CD4-positive, alpha-beta T cell treated with Interleukin-15 for 4 hours (primary cell): ENCODE data around the gene TRIM63.

Experiments
- DNase-seq: peaks from one replicate; pipeline ENCODE4 v3.0.0-alpha.2; 2020; ENCODE audit warnings: low spot score

TRIM63 gene

GRCh38 chr1:26057189-26057588, 10.2 kb downstream of the TRIM63 start:
- no peak for DNase-seq

DNA sequence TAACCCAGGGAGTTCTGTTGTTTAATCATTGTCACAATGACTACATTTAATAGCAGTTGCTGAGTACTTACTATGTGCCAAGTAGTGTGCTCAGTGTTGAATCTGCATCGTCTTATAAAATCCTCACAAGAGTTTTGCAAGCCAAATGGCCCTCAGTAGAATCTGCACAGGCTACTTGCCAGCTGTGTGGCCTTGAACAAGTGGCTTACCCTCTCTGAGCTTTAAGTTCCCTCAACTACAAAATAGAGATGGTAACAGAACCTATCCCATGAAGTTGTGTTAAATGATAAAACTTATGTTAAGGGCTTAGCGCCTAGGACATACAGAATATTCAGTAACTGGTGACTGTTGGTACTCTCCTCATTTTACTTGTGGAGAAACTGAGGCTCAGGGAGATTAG, 12.4 kb downstream of the TRIM63 start:
- no peak for DNase-seq

GRCh38 chr1:26053718-26054560, 13.5 kb downstream of the TRIM63 start:
- DNase-seq = no peak

- no peak for DNase-seq
These were observed 17.2 kb downstream of the TRIM63 start for GRCh38 chr1:26050248-26050640.

GRCh38 chr1:26049531-26050247, 17.7 kb downstream of the TRIM63 start:
- no peak for DNase-seq

DNA sequence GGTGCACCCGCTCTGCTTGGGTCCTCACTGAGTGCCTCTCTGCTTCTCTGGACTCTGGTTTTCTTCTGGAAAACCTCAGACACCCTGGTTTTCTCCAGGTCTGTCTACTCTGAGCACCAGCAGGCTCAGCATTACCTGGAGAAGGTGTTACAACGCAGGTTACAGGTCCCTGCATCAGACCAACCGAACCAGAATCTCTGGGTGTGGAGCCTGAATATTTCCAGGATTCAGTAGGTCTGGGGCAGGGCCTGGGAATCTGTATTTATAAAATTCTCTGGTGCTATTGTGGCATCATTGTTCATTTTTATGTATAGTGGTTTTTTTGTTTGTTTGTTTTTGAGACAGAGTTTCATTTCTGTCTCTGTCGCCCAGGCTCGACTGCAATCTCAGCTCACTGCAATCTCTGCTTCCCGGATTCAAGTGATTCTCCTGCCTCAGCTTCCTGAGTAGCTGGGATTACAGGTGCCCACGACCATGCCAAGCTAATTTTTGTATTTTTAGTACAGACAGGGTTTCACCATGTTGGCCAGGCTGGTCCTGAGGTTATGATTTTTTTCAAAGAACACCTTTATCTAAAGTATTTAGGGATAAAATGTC, 20.1 kb downstream of the TRIM63 start:
- no peak for DNase-seq

DNA sequence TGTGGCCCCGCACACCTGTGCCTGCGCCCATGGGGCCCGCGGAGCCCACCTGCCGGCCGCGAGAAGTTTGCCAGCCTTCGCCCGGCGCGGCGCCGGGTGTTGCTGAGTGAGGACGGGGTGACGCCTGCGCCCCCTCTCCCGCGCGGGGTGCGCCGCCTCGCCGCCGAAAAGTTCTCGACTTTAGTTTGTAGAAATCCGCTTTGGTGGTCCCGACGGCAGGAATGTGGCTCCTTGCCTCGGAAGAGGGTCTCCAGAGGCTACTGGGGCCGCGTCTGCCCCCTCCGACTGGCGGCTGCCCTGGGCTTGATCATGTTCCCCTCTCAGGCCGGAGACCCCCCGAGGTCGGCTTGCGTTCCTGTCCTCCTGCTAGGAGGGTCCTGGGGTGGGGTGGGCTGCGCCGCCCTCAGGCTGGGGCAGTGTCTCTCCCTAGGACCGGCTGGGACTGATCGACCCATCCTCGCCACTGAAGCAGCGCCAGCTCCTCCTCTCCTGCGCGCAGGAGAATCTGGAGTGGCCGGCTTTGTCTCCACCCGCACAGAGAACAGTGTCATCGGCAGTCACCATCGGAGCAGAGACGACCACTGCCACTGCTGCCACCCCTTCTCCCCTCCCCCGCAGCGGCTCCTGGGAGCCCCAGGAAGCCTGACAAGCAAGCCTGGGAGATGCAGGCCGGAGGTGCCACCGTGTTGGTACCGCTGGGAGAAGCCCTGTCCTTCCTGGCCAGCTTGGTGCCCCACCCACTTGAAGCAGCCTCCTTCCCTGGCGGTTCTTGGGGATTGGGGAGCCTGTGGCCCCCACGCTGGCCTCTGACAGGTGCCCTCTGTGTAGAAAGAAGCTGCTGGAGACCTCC, 21.0 kb downstream of the TRIM63 start:
- no peak for DNase-seq

DNA sequence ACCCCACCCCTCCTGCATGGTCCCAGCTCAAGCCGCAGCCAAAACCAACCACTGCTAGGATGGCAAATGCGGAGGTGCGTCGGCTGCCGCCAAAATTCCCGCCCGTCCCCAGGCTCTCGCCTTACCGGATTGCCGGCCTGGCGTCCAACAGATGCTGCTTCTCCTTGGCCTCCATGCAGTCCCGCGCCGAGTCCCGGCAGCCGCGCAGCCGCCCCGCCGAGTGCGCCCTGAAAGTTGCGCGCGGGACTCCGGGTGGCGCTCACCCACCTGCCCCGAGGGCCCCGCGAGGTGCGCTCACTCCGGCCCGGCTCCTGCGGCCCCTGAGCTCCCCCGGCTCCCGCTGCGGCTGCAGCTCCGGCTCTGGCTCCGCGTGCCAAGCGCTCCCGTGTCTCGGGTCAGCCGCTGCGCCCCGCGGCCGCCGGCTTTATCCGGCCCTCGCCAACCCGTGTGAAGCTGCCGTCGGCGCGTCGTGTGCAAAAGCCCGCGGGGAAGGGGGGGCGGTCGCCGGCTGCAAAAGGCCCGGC, 21.6 kb downstream of the TRIM63 start, which contains the start of gene SLC30A2:
Gene SLC30A2, minus strand, starts transcription at position 397 of the 524 bp plus-strand sequence. Its CDS starts 222 bp downstream, at position 175.
- no peak for DNase-seq

DNA sequence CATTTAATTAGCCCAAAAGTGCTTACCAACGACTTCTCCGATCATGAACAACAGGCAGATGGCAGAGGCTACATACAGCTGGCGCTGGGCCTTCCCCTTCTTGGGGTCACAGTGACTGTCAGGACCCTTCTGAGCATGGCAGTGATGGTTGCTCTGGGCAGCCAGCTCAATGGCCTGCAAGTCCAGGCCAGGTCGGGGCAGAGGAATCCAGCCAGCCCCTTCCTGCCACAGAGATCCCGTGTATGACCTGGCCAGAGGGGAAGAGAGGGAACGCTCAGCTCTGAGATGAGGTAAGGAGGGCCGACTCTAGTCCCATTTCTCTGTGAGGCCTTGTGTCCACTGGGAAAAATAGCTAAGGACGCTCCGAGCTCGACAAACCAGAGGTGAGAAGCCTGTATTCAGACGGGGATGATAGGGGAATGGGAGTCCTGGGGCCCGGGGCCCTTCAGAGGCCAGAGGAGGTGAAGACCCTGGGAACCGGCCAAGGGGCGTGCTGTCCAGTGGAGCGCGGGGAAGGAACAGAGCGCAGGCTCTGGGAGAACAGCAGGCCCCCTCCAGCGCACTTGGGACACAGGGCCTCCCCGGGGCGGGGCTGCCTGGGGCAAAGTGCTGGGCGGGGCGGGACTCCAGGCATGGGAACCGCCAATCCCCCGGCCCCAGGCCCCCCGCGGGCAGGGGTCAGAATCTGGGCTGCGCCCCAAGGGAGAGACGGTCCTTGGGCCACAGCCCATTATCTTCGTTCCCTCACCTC, 22.3 kb downstream of the TRIM63 start:
- no peak for DNase-seq

DNA sequence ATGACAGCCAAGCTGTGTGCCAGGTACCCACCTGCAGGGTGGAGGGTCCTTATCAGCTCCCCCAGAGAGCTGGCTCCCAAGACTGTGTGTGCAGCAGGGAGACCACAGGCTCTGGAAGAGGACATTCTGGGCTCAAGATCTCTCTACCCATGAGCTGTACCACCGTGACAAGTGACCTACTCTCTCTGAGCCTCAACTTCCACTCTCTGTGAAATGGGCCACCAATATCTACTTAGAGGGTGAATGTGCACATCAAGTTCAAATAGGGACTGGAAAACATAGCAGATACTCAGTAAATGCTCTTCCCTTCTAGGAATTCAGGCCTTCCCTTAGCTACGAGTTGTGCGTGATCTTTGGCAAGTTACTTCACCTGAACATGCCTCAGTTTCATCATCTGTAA, 23.0 kb downstream of the TRIM63 start:
- no peak for DNase-seq

GRCh38 chr1:26043765-26044164, 23.7 kb downstream of the TRIM63 start:
- no peak for DNase-seq

- DNase-seq = no peak
These were observed 25.5 kb downstream of the TRIM63 start for GRCh38 chr1:26041978-26042377.

GRCh38 chr1:26041401-26041800, 26.0 kb downstream of the TRIM63 start:
- no peak for DNase-seq

DNA sequence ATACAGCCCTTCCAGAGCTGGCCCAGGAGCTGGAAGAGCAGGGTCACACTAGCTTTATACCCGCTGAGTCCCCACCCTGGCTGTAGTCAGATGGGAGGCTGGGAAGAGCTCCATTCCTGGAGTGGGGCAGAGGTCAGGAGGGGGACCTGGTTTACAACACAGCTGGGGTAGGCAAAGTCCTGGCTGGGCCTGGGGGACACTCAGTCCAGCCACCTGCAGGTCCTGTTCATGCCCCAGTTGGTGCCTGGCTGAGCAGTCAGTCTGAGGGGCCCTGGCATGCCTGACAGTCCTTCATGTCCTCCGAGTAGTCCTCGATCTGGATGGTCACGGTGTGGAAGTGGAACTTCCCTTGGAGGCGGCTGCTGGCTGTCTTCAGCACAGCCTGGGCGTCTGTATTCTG, 28.5 kb downstream of the TRIM63 start:
- no peak for DNase-seq

DNA sequence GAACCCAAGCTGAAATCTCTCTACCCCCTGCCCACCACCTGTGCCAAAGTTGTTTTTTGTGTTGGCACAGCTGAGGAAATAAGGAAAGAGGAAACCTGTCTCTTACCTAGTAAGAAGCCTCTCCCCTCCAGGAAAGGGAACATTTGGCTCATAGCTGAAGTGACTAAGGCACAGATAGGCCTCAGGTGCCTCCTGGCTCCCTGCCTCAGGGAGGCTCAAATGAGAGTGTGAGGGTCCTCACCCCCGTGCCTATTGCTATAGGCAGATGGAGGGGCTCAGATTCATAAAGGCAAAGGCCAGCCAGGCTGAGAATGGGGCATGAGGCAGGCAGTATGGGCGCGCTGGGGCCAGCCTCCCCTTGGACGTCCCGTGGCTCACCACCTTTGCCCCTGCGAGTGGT, 29.0 kb downstream of the TRIM63 start:
- no peak for DNase-seq

DNA sequence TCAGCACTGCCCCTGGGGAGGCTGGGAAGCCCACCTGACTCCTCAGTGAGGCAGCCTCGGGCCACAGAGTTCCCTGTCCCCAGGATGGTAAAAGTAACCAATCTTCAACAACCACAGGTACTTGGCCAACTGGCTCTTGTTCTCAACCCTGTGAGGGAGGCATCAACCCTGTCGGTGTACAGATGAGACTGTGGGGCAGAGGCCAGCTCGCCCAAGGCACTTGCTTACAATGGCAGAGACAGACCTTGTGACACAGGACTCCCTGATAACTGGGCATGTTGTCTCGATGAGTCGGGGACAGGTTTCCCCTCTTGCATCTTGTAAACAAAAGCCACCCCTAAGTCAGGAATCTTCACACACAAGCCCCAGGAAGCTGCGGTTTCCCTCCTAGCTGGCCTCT, 29.5 kb downstream of the TRIM63 start:
- no peak for DNase-seq

- DNase-seq = no peak
These were observed 30.6 kb downstream of the TRIM63 start for GRCh38 chr1:26036756-26037281.

DNA sequence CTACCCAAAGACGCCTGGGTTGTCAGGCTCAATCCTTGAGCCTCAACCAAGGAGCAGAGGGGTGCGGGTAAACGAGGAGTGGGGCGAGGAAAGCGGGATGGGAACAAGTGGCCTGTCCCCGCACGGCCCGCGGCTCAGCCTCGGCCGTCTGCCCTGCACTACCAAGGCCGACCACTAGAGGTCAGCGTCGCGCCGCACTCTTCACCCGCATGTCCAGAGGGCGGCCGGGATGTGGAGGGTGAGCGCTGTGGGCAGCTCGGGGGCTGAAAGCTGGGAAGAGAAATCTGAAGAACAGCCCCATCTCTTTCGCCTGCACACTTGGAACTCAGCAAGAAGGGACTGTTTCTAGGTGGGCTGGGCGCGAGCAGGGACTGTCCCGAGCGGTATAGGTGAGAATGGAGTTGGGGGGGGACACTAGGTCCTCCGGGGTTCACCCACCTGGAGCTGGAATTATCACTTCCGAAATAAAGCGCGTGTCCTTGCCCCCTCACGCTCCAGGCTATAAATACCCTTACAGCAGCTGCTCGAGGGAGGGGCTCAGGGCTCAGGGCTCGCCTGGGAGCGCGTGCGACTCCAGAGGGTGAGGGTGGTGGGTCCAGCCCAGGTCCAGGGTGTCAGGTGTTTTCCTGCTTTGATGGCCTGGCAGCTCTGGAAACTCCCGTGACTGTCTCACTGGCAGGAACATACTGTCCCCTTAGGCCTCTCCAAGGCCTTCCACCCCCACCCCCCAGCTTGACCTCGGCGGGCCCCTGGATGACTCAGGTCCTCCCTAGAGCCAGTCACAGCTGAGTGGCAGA, 31.3 kb downstream of the TRIM63 start:
- DNase-seq = peak; percentile 71

GRCh38 chr1:26035203-26035958, 32.0 kb downstream of the TRIM63 start:
- DNase-seq = peak; percentile 93
